Mammary epithelial cell (primary cell): ENCODE results near the gene PLOD3.

Experiments used
- CTCF ChIP-seq, 2 donors: IDR thresholded peaks in 1 of 2; conservative IDR thresholded peaks in 1 of 2; 2 replicates each; pipeline ENCODE4 v1.5.1; 2011 to 2012; ENCODE audit warnings: inconsistent platforms in 2 of 2, low read length in 2 of 2, mild to moderate bottlenecking in 2 of 2, control low read depth in 1 of 2, low read depth in 1 of 2; ENCODE audit not compliant: insufficient read depth in 1 of 2; ENCODE audit errors: extremely low read depth in 1 of 2
- EZH2 ChIP-seq: IDR thresholded peaks from 2 replicates; pipeline ENCODE4 v1.6.1; 2012; ENCODE audit warnings: low read length, inconsistent platforms, borderline replicate concordance

- TF ChIP-seq CTCF (conservative IDR thresholded peaks at IDR 0.05 in 1 of 2, IDR thresholded peaks at IDR 0.05 in 1 of 2; ENCODE audit: extremely low read depth in 1 of 2, insufficient read depth in 1 of 2, low read depth in 1 of 2, low read length in 2 of 2): no peak
- no peak for TF ChIP-seq EZH2
Observed at GRCh38 chr7:101179117-101179516, 38.3 kb downstream of the PLOD3 start.
